ENCODE data around the gene INSR. TPM values are rescaled to one million over a fixed set of nuclear protein-coding genes. Genes with fewer than 3 reads are reported as not detected.

The INSR gene
- total and polyA plus RNA-seq, 10 of the 15 experiments (the other 5 are each of a cell fraction or from before 2014, with no cell fraction given) = 4.2 to 34.9 (median 13.6) TPM

DNA sequence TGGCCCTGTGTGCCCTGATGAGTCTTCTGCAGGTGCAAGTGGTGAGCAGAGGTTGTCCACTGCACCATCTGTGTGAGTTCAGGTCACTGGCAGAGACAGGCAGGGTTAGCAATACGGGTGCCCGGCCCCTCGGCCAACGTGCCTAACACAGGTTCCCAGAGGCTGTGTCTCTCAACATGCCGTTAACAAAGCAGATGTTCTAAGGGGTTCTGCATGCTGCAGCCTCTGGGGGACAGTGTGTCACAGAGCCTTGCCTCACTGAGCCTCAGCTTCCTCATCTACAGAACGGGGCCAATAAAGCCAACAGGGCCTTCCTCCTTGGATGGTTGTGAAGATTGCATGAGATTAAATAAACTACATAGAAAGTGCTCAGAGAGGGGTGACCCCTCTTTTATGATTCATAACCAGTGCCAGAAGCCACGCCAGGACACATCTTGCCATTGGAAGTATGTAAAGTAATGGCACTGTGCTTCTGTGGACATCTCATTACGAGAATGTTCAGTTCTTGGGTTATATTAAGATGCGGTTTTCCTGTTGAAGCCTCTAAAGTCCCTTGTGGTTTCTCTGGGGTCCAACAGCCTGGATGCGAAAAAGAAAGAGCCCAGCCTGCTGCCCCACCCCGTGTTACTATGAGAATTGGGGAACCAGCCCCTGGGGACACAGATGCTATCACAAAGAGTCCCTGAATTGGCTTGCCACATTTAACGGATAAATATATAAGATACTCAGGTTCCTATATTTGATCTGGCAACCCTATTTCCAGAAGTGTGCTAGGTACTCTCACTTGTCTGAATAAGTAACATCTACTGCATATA lies 43.4 kb upstream of the INSR start (continued):
- TF ChIP-seq, protein P1, sequence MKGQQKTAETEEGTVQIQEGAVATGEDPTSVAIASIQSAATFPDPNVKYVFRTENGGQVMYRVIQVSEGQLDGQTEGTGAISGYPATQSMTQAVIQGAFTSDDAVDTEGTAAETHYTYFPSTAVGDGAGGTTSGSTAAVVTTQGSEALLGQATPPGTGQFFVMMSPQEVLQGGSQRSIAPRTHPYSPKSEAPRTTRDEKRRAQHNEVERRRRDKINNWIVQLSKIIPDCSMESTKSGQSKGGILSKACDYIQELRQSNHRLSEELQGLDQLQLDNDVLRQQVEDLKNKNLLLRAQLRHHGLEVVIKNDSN (IDR thresholded peaks at IDR 0.05; ENCODE audit: borderline replicate concordance, extremely low read length, insufficient read depth, low read depth, low read length) = no peak
- TF ChIP-seq PML (IDR thresholded peaks at IDR 0.05; ENCODE audit: low read length) (peak; percentile 88), ZBTB33 (IDR thresholded peaks at IDR 0.05) (no peak), YBX1 (IDR thresholded peaks at IDR 0.05) (peak; percentile 84), MYB (IDR thresholded peaks at IDR 0.05; ENCODE audit: borderline replicate concordance, low read depth, low read length) (peak; percentile 69; the same call in 1 of the 2 replicates), BACH1 (IDR thresholded peaks at IDR 0.05; ENCODE audit: borderline replicate concordance) (peak; percentile 55; the same call in 1 of the 2 replicates), MEF2A (IDR thresholded peaks at IDR 0.05; ENCODE audit: insufficient read depth, low read depth, low read length) (peak; percentile 99), SRF (IDR thresholded peaks at IDR 0.05; ENCODE audit: low read depth in 2 of 2, low read length in 2 of 2) (no peak), ZNF24 (IDR thresholded peaks at IDR 0.05) (peak; percentile 70; the same call in 1 of the 2 replicates), SUPT20H (IDR thresholded peaks at IDR 0.05; ENCODE audit: borderline replicate concordance, control insufficient read depth, low read depth, low read length) (no peak), CEBPZ (IDR thresholded peaks at IDR 0.05; ENCODE audit: low read depth, low read length) (no peak), NFXL1 (IDR thresholded peaks at IDR 0.05; ENCODE audit: borderline replicate concordance) (no peak), HDAC2 (IDR thresholded peaks at IDR 0.05) (no peak), ZNF622 (IDR thresholded peaks at IDR 0.05) (no peak), STAT3 (IDR thresholded peaks at IDR 0.05; ENCODE audit: low read depth, low read length) (peak; percentile 94), NFYA (IDR thresholded peaks at IDR 0.05; ENCODE audit: borderline replicate concordance, low read depth, low read length) (no peak), RAD51 (IDR thresholded peaks at IDR 0.05) (no peak), KLF5 (IDR thresholded peaks at IDR 0.05; ENCODE audit: partially characterized antibody) (peak; percentile 57), HDGF (IDR thresholded peaks at IDR 0.05) (0 out of 2 replicates have a peak, but pooled peaks have one; percentile 68), ZBED1 (IDR thresholded peaks at IDR 0.05; ENCODE audit: borderline replicate concordance) (peak; percentile 97), PRDM15 (CRISPR knock-in tag; IDR thresholded peaks at IDR 0.05) (no peak)

Data from GM12878 (cell line).